Adipose tissue (tissue), 3 donors: Measurements from ENCODE around the gene SDK2. TPM values are rescaled to one million over a fixed set of nuclear protein-coding genes. Genes with fewer than 3 reads are reported as not detected.
"Not testable (repeated sequence)": the region's sequence is repeated elsewhere in the genome, so short reads cannot be mapped to it uniquely, and the experiment has no call there.

Experiments
- H3K27ac ChIP-seq: one replicate; pipeline ENCODE4 v1.5.1; 2013; ENCODE audit warnings: low read depth, low read length
- WGBS, 3 donors: extraction: QIAGEN DNeasy Blood & Tissue Kit; methylation state at CpG; one replicate each; pipeline ENCODE4 v1.1.7; 2013; 5-methylcytosine and 5-hydroxymethylcytosine counted together
- polyA plus RNA-seq, 3 donors: library from polyadenylated mRNA; stranded (reverse); fragments of 200-250 nt; gene quantifications; one replicate each; pipeline ENCODE4 v1.2.3, GENCODE V29; 2013
- donor health status: healthy with polysubstance abuse.
- donor health status: Bipolar disorder and iron deficiency.
- donor health status: healthy.

SDK2 gene
- polyA plus RNA-seq, 3 donors: 0.08 to 0.22 (median 0.15) TPM

DNA sequence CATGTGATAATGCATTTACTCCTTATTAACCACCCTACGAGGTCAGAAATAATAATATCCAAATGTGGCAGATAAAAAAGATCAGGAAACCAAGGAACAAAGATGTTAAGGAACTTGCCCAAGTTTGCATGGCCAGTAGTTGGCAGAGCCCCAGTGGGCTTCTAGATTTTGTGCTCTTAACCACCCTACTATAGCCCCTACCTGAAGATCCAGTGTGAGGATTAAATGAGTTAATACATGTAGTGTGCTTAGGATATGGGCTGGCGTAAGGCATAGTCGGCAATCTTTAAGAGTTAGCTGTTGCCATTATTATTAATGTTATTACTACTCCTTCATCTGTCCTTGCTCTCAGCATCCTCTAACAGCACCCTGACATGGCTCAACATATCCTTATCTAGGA is 153.4 kb downstream of the SDK2 start:
- no peak overlapping the region for H3K27ac ChIP-seq
- WGBS, 3 donors: 78 to 86% (median 81%) methylated on average over 3 of the region's 3 CpGs

DNA sequence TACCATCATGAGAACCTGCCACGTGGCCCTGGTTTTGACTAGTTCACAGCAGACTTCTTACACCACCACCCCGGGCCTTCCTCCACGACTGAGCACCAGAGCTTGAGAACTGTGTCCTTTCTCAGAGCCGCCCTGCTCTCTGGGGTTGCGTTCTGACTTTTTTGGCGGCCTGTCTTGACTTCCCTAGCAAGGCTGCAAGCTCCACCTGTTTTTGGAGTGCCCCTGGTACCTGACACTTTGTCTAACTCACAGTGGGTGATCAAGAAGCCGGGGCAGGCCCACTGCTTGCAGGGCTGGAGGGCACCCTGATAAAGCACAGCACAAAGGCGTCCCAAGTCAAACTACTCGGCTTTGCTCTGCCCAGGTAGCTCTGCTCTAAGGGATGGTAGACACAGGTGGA is 154.3 kb downstream of the SDK2 start:
- WGBS, 3 donors: 69 to 89% (median 87%) methylated on average over 9 of the region's 9 CpGs
- no peak overlapping the region for H3K27ac ChIP-seq

DNA sequence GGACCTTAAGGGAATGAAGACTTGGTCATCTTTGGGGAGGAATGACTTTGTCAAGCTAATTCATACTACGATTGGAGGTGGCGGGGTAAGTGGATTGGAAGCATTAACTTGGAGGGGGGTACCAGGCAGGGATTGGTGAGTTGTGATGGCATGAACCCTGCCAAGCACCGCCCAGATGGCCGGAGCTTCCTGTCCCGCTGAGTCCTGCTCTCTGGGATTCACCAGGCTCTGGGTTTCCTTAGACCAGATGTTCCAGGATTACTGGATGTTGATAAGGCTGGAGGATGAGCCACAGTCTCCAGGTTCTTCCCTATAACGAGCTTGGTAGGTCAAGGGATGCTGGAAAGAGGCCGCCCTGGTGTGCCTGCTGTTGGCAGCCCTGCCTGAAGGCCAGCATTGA is 154.9 kb downstream of the SDK2 start:
- WGBS, 3 donors: 61 to 81% (median 81%) methylated on average over 7 of the region's 7 CpGs

DNA sequence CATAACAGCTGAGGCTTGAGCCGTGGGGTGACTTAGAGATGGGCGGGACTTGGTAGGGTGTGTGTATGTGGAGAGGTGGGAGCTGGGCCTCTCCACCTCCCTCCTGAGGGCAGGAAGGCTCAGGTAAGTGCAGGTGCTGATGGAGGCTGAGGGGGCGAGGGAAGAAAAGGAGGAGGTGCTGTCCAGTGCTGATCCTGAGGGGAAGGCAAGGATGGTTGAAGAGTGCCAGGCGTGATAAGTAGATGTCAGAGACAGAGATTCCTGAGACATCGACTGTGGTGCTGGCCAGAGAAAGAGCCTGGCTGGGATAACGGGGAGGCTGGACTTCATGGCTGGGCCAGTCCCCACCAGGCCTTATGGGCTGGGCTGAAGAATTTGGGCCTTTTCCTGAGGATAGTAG is 159.1 kb downstream of the SDK2 start:
- no peak overlapping the region for H3K27ac ChIP-seq
- 76 to 95% (median 78%) methylated on average over 6 of the region's 6 CpGs for WGBS, 3 donors

More for the DNA sequence above, 154.9 kb downstream of the SDK2 start:
- H3K27ac ChIP-seq: no peak overlapping the region

DNA sequence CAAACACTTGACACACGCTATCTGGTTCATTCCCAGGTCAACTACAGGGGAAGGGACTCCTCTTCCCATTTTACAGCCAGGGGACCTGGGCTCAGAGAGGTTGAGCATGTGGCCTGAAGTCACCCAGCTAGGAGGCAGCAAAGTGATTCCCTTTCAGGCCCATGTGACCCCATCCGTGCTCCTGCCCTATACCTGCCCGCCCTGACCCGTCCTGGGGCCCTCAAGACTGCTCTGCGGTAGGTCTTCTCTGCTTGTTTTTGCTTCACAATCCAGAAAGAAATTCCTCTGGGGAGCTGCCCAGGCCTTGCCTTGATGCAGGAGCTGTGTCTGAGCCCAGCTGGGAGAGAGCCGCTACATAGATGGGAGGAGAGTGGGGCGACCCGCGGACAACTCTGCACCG is 161.4 kb downstream of the SDK2 start:
- WGBS, 3 donors: 73 to 91% (median 79%) methylated on average over 10 of the region's 10 CpGs
- H3K27ac ChIP-seq: no peak overlapping the region

DNA sequence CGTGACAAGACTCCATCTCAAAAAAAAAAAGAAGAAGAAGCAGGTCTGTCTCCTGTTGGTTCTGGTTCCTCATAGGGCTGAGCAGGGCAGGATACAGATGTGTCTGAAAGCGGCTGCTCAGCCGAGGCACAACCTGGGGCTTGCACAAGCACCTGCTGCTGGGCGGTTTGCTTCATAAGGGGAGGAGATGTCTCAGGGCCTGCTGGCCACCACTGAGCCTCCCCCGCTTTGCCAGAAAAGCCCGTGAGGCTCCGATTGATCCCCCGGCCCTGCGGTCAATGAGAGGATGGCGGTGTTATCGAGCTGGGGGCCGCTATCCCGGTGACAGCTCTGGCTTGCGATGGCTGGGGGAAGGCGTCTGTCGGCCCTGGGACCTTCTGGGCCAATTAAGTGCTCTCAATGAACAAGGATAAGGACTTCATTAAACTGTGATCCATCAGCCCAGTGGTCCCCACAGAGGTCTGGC is 162.0 kb downstream of the SDK2 start:
- no peak overlapping the region for H3K27ac ChIP-seq
- 53 to 64% (median 58%) methylated on average over 16 of the region's 16 CpGs for WGBS, 3 donors

DNA sequence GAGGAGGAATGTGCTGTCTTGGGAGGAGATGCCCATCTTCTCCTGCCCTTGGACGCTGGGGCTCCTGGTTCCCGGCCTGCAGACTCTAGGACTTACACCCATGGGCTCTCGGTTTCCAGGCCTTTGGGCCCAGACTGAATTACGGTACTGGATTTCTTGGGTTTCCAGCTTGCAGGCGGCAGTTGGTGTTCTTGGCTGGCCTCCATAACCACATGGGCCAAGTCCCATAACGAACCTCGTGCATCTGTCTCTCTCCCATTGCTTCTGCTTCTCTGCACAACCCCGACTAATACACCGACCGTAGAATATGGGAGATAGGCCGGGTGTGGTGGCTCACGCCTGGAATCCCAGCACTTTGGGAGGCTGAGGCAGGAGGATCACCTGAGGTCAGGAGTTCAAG is 162.6 kb downstream of the SDK2 start:
- WGBS, 3 donors: 54 to 68% (median 63%) methylated on average over 12 of the region's 12 CpGs

DNA sequence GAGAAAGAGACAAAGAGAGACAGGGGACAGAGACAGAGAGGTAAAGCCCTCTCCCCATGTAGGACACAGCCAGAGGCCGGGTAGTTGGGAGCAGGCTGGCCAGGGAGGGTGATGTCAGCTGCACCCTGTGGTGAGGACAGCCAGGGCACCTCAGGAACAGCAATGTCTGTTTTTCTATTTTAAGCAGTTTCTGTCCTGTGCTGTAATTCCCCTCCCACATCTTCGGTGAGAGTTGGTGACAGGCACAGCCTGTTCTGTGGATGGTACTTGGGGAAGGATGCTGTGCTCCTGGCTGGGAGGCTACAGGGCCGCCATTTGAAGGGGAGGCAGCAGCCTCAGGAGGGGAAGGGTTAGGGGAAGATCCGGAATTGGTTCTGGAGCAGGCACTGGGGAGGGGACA is 163.5 kb downstream of the SDK2 start:
- no peak overlapping the region for H3K27ac ChIP-seq
- WGBS, 3 donors: 42 to 63% (median 52%) methylated on average over 4 of the region's 4 CpGs

More for the DNA sequence above, 162.6 kb downstream of the SDK2 start:
- no peak overlapping the region for H3K27ac ChIP-seq

DNA sequence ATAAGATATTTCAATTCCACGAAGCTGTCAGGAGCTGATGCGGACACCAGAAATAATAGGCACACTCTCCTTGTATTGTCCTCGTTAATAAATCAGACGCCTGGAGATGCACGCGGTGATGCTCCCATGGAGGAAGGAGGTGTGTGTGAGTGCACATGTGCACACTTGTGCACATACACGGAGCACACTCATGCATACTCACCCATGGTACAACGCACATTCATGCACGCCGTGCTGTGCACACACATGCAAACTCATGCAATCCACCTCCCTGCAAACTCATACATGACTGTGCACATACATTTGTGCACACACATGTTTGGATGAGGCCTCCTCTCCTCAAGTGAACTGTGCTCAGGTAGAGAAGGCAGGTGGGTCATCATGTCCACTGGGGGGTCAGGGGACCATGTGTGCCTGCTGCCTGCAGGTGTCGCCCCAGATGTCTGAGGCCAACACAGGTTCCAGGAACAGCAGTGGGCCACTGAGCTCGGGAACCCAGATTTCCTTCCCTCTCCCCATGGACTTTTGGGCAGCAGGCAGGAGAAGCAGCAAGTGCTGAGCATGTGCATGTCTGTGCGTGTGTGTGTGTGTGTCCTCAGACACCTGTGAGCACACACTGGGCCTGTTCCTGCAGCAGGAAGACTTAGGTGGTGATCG is 165.3 kb downstream of the SDK2 start:
- WGBS, 3 donors: 79 to 91% (median 85%) methylated on average over 14 of the region's 14 CpGs
- no peak overlapping the region for H3K27ac ChIP-seq

DNA sequence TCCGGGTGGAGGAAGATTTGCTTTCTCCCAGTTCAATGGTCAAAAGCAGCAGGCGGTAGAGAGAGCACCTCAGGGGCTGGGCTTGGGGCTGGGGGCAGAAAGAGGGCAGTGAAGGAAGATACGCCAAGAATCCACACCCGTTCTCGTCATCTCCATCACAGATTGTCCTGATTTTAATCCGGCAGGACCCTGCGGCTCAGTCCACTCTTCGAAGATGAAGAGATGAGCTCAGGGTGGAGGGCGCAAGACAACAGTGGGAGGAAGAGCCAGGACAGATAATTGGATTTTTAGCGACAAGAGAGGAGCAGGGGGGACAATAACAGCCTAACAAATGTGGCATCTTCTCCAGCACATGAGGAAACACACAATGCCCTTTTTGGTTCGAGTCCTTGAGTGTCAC is 165.9 kb downstream of the SDK2 start:
- H3K27ac ChIP-seq: no peak overlapping the region
- 61 to 83% (median 79%) methylated on average over 11 of the region's 11 CpGs for WGBS, 3 donors

DNA sequence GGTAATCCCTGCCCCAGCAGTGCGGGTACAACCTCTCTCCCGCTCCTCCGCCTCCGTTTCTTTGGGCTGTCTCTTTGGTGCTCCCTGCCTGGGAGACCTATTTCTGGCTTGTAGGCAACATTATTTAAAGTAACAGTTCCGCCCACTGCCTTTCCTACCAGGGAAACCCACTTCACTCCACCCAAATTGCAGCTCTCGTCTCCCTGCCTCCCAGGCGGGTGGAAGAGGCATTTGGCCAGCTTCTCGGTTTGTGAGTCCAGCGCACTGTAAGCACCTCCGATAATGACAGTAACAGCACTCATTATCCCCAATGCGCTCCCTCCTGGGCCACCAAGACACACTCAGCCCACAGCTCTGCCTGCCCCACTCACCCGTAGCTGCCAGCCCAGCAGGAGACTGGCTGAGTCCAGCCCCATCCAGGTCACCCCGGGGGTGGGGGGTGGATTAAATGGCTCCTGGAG is 167.3 kb downstream of the SDK2 start:
- 51 to 60% (median 57%) methylated on average over 13 of the region's 13 CpGs for WGBS, 3 donors
- H3K27ac ChIP-seq: no peak overlapping the region

DNA sequence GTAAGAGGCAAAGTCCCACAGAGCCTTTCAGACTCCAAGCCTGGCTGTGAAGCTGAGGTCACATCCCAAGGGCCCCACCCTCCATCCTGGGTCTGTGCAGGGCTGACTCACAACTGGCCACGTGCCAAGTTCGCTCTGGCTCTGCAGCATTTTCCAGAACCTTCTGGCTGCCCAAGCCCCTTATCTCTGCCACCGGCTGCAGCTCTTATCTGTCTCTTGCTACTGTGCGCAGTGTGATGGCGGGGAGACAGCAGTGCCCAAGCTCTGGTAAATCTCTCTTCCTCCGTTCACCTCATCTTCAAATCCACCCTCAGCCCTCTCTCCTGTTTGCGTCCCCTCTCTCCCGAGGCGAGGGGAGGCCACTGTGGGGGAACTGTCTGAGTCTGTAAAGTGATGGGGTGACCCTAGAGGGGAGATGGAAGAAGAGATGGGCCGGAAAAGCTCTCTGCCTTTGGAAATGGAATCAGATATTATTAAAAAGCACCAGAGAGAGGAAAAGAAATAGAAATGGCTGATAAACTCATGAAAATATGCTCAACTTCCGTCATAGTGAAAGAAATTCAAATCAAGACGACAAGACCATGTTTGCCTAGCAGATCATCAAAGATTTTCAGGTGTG is 169.8 kb downstream of the SDK2 start:
- H3K27ac ChIP-seq: no peak overlapping the region
- 28 to 44% (median 35%) methylated on average over 12 of the region's 12 CpGs for WGBS, 3 donors

DNA sequence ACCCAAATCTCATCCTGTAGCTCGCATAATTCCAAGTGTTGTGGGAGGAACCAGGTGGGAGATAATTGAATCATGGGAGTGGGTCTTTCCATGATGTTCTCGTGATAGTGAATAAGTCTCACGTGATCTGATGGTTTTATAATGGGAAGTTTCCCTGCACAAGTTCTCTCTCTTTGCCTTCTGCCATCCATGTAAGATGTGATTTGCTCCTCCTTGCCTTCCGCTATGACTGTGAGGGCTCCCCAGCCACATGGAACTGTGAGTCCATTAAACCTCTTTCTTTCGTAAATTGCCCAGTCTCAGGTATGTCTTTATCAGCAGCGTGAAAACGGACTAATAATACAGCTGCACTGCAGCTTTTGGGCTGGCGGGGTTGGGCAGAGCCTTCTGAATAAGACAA is 171.5 kb downstream of the SDK2 start:
- 80 to 85% (median 83%) methylated on average over 8 of the region's 8 CpGs for WGBS, 3 donors

DNA sequence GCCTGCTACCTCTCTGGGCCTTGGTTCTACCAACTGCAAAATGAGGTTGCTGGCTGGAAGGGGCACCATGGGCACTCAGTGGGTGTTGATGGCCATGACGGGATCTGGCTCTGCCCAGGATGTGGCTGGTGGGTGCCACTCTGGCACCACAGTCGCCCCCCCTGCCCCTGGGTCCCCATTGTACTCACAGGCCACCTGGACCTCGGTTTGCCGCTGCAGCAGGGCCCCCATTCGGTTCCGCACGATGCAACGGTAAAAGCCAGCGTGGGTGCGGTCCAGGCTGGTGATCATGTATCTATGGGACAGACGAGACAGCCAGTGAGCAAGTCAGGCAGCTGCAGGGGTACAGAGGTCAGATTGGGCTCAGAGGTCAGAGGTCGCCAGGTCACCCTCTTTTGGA is 172.3 kb downstream of the SDK2 start:
- whole genome bisulfite sequencing, 3 donors: 87 to 97% (median 94%) methylated on average over 12 of the region's 12 CpGs
- H3K27ac ChIP-seq: no peak overlapping the region

More for the DNA sequence above, 171.5 kb downstream of the SDK2 start:
- H3K27ac ChIP-seq: not testable (repeated sequence)

DNA sequence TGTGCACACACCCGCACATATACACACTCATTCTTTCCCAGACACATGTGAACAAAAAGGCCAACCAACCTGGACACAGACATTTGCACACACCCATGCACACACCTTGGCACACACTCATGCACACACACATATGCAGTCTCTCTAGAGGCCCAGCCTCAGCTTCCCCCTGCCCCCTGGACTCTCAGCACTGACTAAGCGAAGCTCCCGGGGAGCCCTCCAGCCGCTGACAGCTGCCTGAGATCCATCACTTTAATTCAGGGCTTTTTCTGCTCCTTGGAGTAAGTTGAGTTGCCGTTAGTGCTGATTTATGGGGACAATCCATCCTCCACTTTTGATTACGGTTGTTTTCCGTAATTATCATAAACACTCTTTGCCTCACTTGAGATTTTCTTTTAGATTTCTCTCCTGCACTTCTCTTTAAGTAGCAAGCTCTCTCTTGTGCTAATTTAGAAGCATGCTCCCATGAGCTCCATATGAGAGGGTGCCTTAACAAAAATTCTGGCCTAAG is 173.9 kb downstream of the SDK2 start:
- H3K27ac ChIP-seq: no peak overlapping the region
- WGBS, 3 donors: 81 to 84% (median 84%) methylated on average over 7 of the region's 7 CpGs

DNA sequence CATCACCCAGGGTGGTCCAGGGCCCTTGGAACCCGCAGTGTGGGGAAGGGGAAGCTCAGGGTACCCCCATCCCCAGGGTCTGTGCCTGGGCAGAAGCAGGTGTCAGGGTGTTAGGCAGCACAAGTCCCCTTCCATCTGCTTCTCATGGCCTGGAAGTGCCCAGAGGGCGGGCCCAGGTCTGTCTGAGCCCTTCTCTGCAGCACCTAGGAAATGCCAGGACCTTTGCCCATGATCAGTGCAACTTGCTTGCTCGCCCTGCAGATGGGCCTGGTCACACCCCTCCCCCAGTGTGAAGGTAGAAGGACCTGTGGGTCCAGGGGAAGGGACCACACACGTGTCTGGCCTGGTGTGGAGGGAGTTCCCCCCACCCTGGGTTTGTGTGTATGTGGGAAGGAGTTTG is 174.9 kb downstream of the SDK2 start:
- no peak overlapping the region for H3K27ac ChIP-seq
- 70 to 94% (median 90%) methylated on average over 4 of the region's 4 CpGs for WGBS, 3 donors

DNA sequence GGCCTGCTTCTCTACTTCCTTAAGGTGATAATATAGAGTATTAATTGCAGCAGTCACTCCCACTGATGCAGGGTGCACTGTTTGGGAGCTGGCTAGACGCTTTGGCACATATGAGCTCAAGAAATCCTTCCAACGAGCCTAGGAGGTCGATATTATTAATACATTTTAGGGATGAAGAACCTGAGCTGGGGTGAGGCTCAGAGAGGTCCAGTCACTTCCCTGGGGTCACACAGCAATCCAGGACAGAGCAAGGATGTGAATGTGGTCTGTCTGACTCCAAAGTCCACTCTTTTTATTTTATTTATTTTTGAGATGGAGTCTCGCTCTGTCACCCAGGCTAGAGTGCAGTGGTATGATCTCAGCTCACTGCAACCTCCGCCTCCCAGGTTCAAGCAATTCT is 176.0 kb downstream of the SDK2 start:
- H3K27ac ChIP-seq: no peak overlapping the region
- 63 to 80% (median 79%) methylated on average over 5 of the region's 5 CpGs for WGBS, 3 donors

DNA sequence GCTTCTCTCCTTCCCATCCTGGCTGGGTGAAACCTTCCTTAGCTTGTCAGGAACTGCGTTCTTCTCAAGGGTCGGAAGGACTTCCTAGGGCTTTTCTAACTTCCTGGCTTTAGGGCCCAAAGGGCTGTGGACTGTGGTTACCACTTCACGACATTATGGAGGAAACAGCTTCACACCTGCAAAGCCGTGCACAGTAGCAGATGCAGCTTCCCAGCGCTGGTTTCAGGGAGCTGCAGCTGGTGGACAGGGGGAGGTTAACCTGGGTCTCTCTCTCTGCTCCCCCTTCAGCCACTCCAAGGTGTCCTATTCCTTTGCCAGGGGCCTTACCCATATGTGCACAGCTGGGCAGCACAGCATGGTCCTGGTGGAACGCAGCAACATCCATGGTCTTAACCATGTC is 176.6 kb downstream of the SDK2 start:
- 60 to 70% (median 66%) methylated on average over 6 of the region's 6 CpGs for WGBS, 3 donors
- no peak overlapping the region for H3K27ac ChIP-seq

DNA sequence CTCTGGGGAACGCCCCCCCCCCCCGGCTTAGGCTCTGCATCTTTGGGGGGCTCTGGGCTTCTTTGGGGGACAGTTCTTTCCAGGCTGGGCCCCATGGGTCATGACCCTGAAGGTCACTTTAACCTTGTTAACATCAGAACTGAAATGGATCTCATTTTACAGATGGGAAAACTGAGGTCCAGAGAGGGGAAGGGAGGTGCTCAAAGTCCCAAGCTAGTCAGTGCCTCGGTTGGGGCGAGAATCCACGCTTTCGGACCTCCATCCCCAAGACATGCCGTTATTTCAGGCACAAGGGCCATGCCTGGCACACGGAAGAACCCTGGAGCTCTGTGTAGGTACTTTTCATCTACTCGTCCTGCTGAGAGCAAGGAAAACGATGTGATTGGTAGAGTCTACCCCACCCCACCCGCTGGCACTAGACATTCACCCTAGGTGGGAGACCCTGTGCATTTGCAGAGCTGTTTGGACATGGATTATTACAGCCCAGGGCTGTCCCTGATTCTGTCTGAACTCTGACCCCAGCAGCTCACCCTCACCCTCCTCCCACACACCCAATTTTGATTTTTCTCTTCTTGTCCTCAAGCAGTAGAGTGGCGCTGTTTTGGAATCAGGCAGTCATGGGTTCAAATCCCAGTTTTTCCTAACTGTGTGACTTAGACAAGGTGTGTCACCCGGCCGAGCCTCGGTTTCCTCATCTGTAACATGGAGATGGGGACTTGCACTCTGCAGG is 177.4 kb downstream of the SDK2 start:
- WGBS, 3 donors: 65 to 82% (median 79%) methylated on average over 15 of the region's 15 CpGs
- no peak overlapping the region for H3K27ac ChIP-seq
